Hair follicle dermal papilla cell (primary cell): ENCODE data around the gene DENND4A. TPM values are rescaled to one million over a fixed set of nuclear protein-coding genes. Genes with fewer than 3 reads are reported as not detected.

ENCODE experiments used
- small RNA-seq: library from RNA; depleted of rRNA; stranded (forward); fragments of <200 nt; gene quantifications from one replicate; pipeline ENCODE3, GENCODE V24; 2012
- total RNA-seq: library from RNA; depleted of rRNA; stranded (reverse); fragments of >200 nt; gene quantifications from 2 replicates; pipeline ENCODE4 v1.2.3, GENCODE V29; 2012

Gene DENND4A
- 22.2 and 32.1 TPM in 2 replicates for total RNA-seq

DNA sequence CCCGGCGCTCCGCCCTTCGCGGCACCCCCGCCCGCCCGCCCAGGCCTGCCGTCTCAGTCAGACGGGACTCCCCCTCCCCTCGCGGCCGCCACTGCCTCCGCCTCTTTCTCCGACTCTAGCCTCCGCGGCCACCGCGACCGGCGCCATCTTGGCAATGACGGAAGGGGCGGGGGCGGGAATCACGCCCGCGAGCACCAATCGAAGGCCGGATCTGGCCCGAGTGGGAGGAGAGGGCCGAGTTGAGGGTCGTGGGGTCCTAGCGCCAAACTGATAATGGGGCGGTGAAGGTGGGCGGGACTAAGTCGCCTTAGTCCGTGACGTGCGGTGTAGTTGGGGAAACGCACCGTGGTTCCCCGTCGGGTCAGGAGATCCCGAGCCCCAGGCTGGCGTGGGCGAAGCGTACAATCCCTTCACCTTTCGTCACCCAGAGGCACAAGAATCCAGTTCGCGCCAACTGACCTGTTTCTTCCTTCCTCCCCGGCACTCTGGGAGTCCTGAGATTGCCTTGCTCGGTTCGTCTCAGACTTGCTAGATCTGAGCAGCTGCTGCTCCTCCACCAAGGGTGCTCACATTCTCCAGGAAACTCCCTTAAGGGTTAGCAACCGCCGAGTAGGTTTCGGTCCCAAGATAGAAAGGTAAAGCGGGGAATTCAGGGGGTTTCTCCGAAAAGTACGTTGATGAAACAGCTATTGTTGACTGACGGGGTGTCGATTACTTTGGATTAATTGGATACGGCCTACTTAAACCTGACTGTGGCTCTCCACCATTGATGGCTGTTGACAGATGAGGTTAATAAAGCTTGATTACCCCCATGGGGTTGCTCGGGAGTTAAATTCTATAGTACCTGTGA lies at the start of gene DENND4A:
TSS of gene DENND4A (minus strand) at position 156 of the 850 bp plus-strand sequence. CDS start 35,843 bp downstream, outside the sequence.

DNA sequence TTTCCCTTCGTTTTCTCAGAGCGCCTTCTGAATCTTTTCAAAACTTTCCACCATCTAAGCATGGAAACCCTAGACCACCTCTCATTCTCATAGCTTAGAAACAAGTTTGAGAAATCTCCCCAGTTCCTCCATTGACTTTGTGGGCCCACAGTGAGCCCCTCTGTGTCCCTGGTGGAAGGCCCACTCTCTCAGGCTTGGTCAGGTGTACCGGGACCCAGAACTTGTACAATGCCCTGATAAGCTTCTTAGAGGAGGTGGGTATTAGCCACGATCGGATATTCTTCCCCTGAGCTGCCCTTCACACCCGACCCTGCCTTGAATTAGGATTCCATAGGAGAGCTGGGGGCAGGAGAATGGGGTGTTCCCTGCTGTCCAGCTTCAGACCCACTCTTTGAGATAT lies 170.5 kb downstream of the DENND4A start, which contains the start of gene SLC24A1:
TSS of gene SLC24A1 (plus strand) at position 301 of the 400 bp plus-strand sequence. CDS start 2,143 bp downstream, outside the sequence.

GRCh38 chr15:65610871-65611718 lies 181.0 kb downstream of the DENND4A start, which contains the start of gene INTS14:
Gene INTS14 (minus strand): TSS chr15:65611131. CDS start chr15:65607380, 3,751 bp downstream.

Small RNAs within 50 kb of the gene (small RNA-seq; reads per million reads assigned to genes)
- gene MIR4511 (not detected), gene SNORD13E (not detected)

Other genes with a start within 250 kb of the DENND4A start
- gene INTS14, start 181.2 kb downstream of the DENND4A start, total RNA-seq, result 34.9 and 36.5 TPM in 2 replicates
- gene SLC24A1, start 170.4 kb downstream of the DENND4A start, total RNA-seq, result 9.2 and 10.2 TPM in 2 replicates
- gene RAB11A, start 77.2 kb upstream of the DENND4A start, total RNA-seq, result 130 and 159 TPM in 2 replicates